ENCODE data around the gene SLX4IP. TPM values are rescaled to one million over a fixed set of nuclear protein-coding genes. Genes with fewer than 3 reads are reported as not detected.

Gene SLX4IP
- total RNA-seq, 1 experiment from 2014 or later = 7.4 TPM

DNA sequence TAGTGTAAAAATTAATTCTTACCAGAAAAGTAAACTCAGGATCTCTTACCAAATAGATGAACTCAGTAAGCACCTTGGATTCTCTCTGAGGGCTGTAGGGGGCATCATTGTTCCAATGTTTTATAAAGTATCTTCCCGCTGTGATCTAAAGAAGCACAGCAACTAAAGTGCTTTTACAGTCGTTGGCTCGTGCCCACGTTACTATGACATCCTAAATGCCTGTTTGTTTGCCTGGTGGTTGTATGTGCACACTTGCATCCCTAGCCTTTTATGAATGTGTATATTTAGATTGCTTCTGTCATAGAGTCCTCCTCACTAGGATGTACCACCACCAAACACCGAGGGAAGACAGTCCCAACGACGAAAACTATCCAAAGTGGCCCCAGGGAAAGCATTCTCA is 34.5 kb downstream of the SLX4IP start:
- 0 out of 2 replicates have a peak, but pooled peaks have one; percentile 18 for TF ChIP-seq CTCF (IDR thresholded peaks at IDR 0.05)
- no peak for TF ChIP-seq ZNF423 (CRISPR knock-in tag; IDR thresholded peaks at IDR 0.05)
- TF ChIP-seq ZMAT4 (CRISPR knock-in tag; IDR thresholded peaks at IDR 0.05) = no peak
- no peaks in the 10 kb centered on the region for H3K9me3 Mint-ChIP-seq
- H3K27me3 Mint-ChIP-seq (ENCODE audit: low read depth) = no peaks in the 10 kb centered on the region
- ChIA-PET POLR2A (no interaction called here), CTCF (no interaction called here)
- H3K4me3 Mint-ChIP-seq = no peak overlapping the region
- H3K27ac Mint-ChIP-seq = peak overlapping the region; percentile 78; the same call in 1 of the 2 replicates
- DNase-seq (ENCODE audit: low spot score) (no peak), ATAC-seq (peak; percentile 44)
- peaks cover 83% of the 10 kb centered on the region for H3K4me1 Mint-ChIP-seq
- H3K36me3 Mint-ChIP-seq = peaks cover 2% of the 10 kb centered on the region

DNA sequence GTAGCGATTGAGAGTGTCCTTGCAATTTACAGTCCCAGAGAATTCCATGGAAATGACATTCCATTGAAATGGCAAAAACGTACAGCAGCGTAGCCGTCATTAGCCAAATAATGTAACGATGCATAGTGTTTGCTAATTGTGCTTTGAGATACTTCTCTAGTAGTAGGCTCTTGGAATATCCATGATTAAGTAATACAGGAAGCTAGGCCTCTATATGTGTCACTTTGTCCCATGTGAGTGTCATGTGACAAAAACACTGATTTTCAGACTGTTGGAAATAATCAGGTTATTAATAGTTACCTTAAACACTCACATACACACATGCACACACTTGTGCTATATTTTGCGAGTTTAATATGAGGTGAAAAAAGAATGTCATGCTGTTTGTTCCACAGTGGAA is 35.2 kb downstream of the SLX4IP start:
- Mint-ChIP-seq H3K4me3 (no peak overlapping the region), H3K9me3 (no peaks in the 10 kb centered on the region), H3K27me3 (ENCODE audit: low read depth) (no peaks in the 10 kb centered on the region), H3K27ac (0 out of 2 replicates have a peak overlapping the region, but pooled peaks have one; percentile 78), H3K4me1 (peaks cover 84% of the 10 kb centered on the region), H3K36me3 (no peaks in the 10 kb centered on the region)
- TF ChIP-seq, protein P1, sequence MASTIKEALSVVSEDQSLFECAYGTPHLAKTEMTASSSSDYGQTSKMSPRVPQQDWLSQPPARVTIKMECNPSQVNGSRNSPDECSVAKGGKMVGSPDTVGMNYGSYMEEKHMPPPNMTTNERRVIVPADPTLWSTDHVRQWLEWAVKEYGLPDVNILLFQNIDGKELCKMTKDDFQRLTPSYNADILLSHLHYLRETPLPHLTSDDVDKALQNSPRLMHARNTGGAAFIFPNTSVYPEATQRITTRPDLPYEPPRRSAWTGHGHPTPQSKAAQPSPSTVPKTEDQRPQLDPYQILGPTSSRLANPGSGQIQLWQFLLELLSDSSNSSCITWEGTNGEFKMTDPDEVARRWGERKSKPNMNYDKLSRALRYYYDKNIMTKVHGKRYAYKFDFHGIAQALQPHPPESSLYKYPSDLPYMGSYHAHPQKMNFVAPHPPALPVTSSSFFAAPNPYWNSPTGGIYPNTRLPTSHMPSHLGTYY (CRISPR knock-in tag; IDR thresholded peaks at IDR 0.05) = no peak
- TF ChIP-seq GABPB1 (CRISPR knock-in tag; IDR thresholded peaks at IDR 0.05) (no peak), CBFB (CRISPR knock-in tag; IDR thresholded peaks at IDR 0.05; ENCODE audit: low read depth) (no peak), ESRRA (CRISPR knock-in tag; IDR thresholded peaks at IDR 0.05; ENCODE audit: borderline replicate concordance) (no peak)
- TF ChIP-seq, protein P2, sequence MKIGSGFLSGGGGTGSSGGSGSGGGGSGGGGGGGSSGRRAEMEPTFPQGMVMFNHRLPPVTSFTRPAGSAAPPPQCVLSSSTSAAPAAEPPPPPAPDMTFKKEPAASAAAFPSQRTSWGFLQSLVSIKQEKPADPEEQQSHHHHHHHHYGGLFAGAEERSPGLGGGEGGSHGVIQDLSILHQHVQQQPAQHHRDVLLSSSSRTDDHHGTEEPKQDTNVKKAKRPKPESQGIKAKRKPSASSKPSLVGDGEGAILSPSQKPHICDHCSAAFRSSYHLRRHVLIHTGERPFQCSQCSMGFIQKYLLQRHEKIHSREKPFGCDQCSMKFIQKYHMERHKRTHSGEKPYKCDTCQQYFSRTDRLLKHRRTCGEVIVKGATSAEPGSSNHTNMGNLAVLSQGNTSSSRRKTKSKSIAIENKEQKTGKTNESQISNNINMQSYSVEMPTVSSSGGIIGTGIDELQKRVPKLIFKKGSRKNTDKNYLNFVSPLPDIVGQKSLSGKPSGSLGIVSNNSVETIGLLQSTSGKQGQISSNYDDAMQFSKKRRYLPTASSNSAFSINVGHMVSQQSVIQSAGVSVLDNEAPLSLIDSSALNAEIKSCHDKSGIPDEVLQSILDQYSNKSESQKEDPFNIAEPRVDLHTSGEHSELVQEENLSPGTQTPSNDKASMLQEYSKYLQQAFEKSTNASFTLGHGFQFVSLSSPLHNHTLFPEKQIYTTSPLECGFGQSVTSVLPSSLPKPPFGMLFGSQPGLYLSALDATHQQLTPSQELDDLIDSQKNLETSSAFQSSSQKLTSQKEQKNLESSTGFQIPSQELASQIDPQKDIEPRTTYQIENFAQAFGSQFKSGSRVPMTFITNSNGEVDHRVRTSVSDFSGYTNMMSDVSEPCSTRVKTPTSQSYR (CRISPR knock-in tag; IDR thresholded peaks at IDR 0.05) = no peak
- CTCF ChIA-PET = no interaction called here
- POLR2A ChIA-PET = no interaction called here
- no peak for ATAC-seq
- DNase-seq (ENCODE audit: low spot score) = no peak

- CTCF ChIA-PET = interaction anchor here (2.7 kb wide), 1 partner anchor 64 kb away, joined by 15 read pairs; no protein-coding TSS in a partner anchor
- Mint-ChIP-seq H3K4me1 (peaks cover 62% of the 10 kb centered on the region), H3K9me3 (no peaks in the 10 kb centered on the region), H3K27me3 (ENCODE audit: low read depth) (no peaks in the 10 kb centered on the region), H3K27ac (no peak overlapping the region), H3K36me3 (no peaks in the 10 kb centered on the region), H3K4me3 (no peak overlapping the region)
- DNase-seq (ENCODE audit: low spot score) (no peak), ATAC-seq (no peak)
- POLR2A ChIA-PET = interaction anchor here (0.5 to 1.6 kb wide), 4 partner anchors 27 to 374 kb away, joined by 3 to 5 read pairs (median 3); no protein-coding TSS in a partner anchor
- TF ChIP-seq ZNF219 (CRISPR knock-in tag; IDR thresholded peaks at IDR 0.05; ENCODE audit: borderline replicate concordance) = no peak
- TF ChIP-seq NFATC4 (CRISPR knock-in tag; IDR thresholded peaks at IDR 0.05) = no peak
These were observed 37.8 kb downstream of the SLX4IP start for GRCh38 chr20:10472871-10473270.

GRCh38 chr20:10474606-10475184 is 39.6 kb downstream of the SLX4IP start:
- H3K27ac Mint-ChIP-seq = no peak overlapping the region
- DNase-seq (ENCODE audit: low spot score) = no peak
- no peaks in the 10 kb centered on the region for H3K27me3 Mint-ChIP-seq (ENCODE audit: low read depth)
- no peak overlapping the region for H3K4me3 Mint-ChIP-seq
- no peaks in the 10 kb centered on the region for H3K9me3 Mint-ChIP-seq
- ChIA-PET POLR2A (no interaction called here), CTCF (interaction anchor here (1.1 to 2.7 kb wide), 4 partner anchors 14 to 62 kb away, joined by 3 to 15 read pairs (median 4); partner anchors contain the start of gene MKKS)
- H3K36me3 Mint-ChIP-seq = no peaks in the 10 kb centered on the region
- peaks cover 48% of the 10 kb centered on the region for H3K4me1 Mint-ChIP-seq
- peak; percentile 63 for ATAC-seq
- no peak for TF ChIP-seq ESRRA (CRISPR knock-in tag; IDR thresholded peaks at IDR 0.05; ENCODE audit: borderline replicate concordance)
- TF ChIP-seq, protein P3, sequence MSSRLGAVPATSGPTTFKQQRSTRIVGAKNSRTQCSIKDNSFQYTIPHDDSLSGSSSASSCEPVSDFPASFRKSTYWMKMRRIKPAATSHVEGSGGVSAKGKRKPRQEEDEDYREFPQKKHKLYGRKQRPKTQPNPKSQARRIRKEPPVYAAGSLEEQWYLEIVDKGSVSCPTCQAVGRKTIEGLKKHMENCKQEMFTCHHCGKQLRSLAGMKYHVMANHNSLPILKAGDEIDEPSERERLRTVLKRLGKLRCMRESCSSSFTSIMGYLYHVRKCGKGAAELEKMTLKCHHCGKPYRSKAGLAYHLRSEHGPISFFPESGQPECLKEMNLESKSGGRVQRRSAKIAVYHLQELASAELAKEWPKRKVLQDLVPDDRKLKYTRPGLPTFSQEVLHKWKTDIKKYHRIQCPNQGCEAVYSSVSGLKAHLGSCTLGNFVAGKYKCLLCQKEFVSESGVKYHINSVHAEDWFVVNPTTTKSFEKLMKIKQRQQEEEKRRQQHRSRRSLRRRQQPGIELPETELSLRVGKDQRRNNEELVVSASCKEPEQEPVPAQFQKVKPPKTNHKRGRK (CRISPR knock-in tag; IDR thresholded peaks at IDR 0.05; ENCODE audit: borderline replicate concordance) = no peak
- no peak for TF ChIP-seq ZBTB21 (CRISPR knock-in tag; IDR thresholded peaks at IDR 0.05; ENCODE audit: borderline replicate concordance)
- TF ChIP-seq USF1 (CRISPR knock-in tag; IDR thresholded peaks at IDR 0.05) = no peak
- TF ChIP-seq PRRX2 (CRISPR knock-in tag; IDR thresholded peaks at IDR 0.05) = no peak
- TF ChIP-seq SP1 (CRISPR knock-in tag; conservative IDR thresholded peaks at IDR 0.05) = no peak
- no peak for TF ChIP-seq GABPB1 (CRISPR knock-in tag; IDR thresholded peaks at IDR 0.05)
- TF ChIP-seq, protein P4, sequence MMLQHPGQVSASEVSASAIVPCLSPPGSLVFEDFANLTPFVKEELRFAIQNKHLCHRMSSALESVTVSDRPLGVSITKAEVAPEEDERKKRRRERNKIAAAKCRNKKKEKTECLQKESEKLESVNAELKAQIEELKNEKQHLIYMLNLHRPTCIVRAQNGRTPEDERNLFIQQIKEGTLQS (CRISPR knock-in tag; conservative IDR thresholded peaks at IDR 0.05) = no peak
- no peak for TF ChIP-seq NR2C2 (CRISPR knock-in tag; IDR thresholded peaks at IDR 0.05)
- no peak for TF ChIP-seq HMGA2 (CRISPR knock-in tag; IDR thresholded peaks at IDR 0.05)

Data from WTC11 (cell line).